Suprapubic skin (tissue), 4 donors: ENCODE measurements around the gene DUSP15. TPM values are rescaled to one million over a fixed set of nuclear protein-coding genes. Genes with fewer than 3 reads are reported as not detected.

Experiments used
- DNase-seq, 2 donors: peaks; one replicate each; pipeline ENCODE4 v3.0.0-alpha.2; 2019; ENCODE audit warnings: low spot score in 2 of 2
- H3K27ac ChIP-seq: fragments of 200-600 bp; sonication (generic); one replicate; pipeline ENCODE4 v1.5.1; 2019
- H3K27me3 ChIP-seq: fragments of 200-600 bp; sonication (generic); one replicate; pipeline ENCODE4 v1.5.1; 2019
- H3K36me3 ChIP-seq: fragments of 200-600 bp; sonication (generic); one replicate; pipeline ENCODE4 v1.5.1; 2019
- H3K4me1 ChIP-seq: fragments of 200-600 bp; sonication (generic); one replicate; pipeline ENCODE4 v1.5.1; 2019
- H3K4me3 ChIP-seq: fragments of 200-600 bp; sonication (generic); one replicate; pipeline ENCODE4 v1.5.1; 2019; ENCODE audit warnings: mild to moderate bottlenecking
- H3K9me3 ChIP-seq: fragments of 200-600 bp; sonication (generic); one replicate; pipeline ENCODE4 v1.5.1; 2019
- CTCF ChIP-seq, 2 donors: fragments of 200-600 bp in 1 of 2; fragments of 450-650 bp in 1 of 2; sonication (generic) in 1 of 2; IDR thresholded peaks; one replicate each; pipeline ENCODE4 v1.5.1; 2016 to 2019; ENCODE audit warnings: antibody characterized with exemption in 2 of 2, mild to moderate bottlenecking in 1 of 2, moderate library complexity in 1 of 2
- EP300 ChIP-seq: sonication (generic); formaldehyde crosslinking; IDR thresholded peaks from one replicate; pipeline ENCODE4 v1.6.1; 2017; ENCODE audit warnings: antibody characterized with exemption
- POLR2A ChIP-seq, 2 donors: fragments of 450-650 bp; IDR thresholded peaks; one replicate each; pipeline ENCODE4 v1.6.1; 2017; ENCODE audit warnings: antibody characterized with exemption in 2 of 2, mild to moderate bottlenecking in 2 of 2, moderate library complexity in 2 of 2
- POLR2AphosphoS5 ChIP-seq, 3 donors: sonication (generic); formaldehyde crosslinking; IDR thresholded peaks; one replicate each; pipeline ENCODE4 v1.6.1; 2017; ENCODE audit warnings: antibody characterized with exemption in 3 of 3
- WGBS: methylation state at CpG from one replicate; pipeline ENCODE4 v1.1.5; 2018; 5-methylcytosine and 5-hydroxymethylcytosine counted together
- total RNA-seq, 4 donors: library from RNA; depleted of rRNA; stranded (reverse); fragments of >200 nt; gene quantifications; one replicate each; pipeline ENCODE4 v1.1.0, GENCODE V29; 2016

The DUSP15 gene
- total RNA-seq, 4 donors from 2014 or later = 1.1 to 2.4 (median 1.1) TPM; not detected in 1

- DNase-seq = peak in 1 of 2 donors; percentile 72
- Histone ChIP-seq H3K27me3 (no peaks in the 10 kb centered on the region), H3K36me3 (no peaks in the 10 kb centered on the region), H3K4me1 (no peaks in the 10 kb centered on the region), H3K9me3 (no peaks in the 10 kb centered on the region), H3K4me3 (no peak overlapping the region), H3K27ac (no peak overlapping the region)
- TF ChIP-seq CTCF (IDR thresholded peaks at IDR 0.05) (no peak), EP300 (no peak), POLR2AphosphoS5 (IDR thresholded peaks at IDR 0.05) (no peak), POLR2A (IDR thresholded peaks at IDR 0.05) (no peak)
- WGBS = 63% methylated on average over 11 of the region's 11 CpGs
Measured at GRCh38 chr20:31908424-31908823, 38.1 kb upstream of the DUSP15 start.

GRCh38 chr20:31908016-31908415 is 37.7 kb upstream of the DUSP15 start:
- H3K27ac ChIP-seq = no peak overlapping the region
- TF ChIP-seq POLR2AphosphoS5 (IDR thresholded peaks at IDR 0.05) (no peak), EP300 (no peak), CTCF (IDR thresholded peaks at IDR 0.05) (no peak), POLR2A (IDR thresholded peaks at IDR 0.05) (no peak)
- no peaks in the 10 kb centered on the region for H3K9me3 ChIP-seq
- peak in 1 of 2 donors; percentile 34 for DNase-seq
- 64% methylated on average over 1 of the region's 5 CpGs for WGBS
- no peaks in the 10 kb centered on the region for H3K4me1 ChIP-seq
- no peaks in the 10 kb centered on the region for H3K36me3 ChIP-seq
- no peak overlapping the region for H3K4me3 ChIP-seq
- no peaks in the 10 kb centered on the region for H3K27me3 ChIP-seq

- no peaks in the 10 kb centered on the region for H3K4me1 ChIP-seq
- no peak overlapping the region for H3K27ac ChIP-seq
- H3K9me3 ChIP-seq = no peaks in the 10 kb centered on the region
- H3K4me3 ChIP-seq = no peak overlapping the region
- TF ChIP-seq CTCF (IDR thresholded peaks at IDR 0.05) (no peak), POLR2AphosphoS5 (IDR thresholded peaks at IDR 0.05) (no peak), EP300 (no peak), POLR2A (IDR thresholded peaks at IDR 0.05) (no peak)
- DNase-seq = peak in 1 of 2 donors; percentile 13
- no peaks in the 10 kb centered on the region for H3K27me3 ChIP-seq
- WGBS = 98% methylated on average over 5 of the region's 5 CpGs
- no peaks in the 10 kb centered on the region for H3K36me3 ChIP-seq
Measured at GRCh38 chr20:31907046-31907445, 36.7 kb upstream of the DUSP15 start.

- no peaks in the 10 kb centered on the region for H3K27me3 ChIP-seq
- H3K4me3 ChIP-seq = no peak overlapping the region
- H3K9me3 ChIP-seq = no peaks in the 10 kb centered on the region
- DNase-seq = peak in 1 of 2 donors; percentile 55
- H3K36me3 ChIP-seq = no peaks in the 10 kb centered on the region
- WGBS = 77% methylated on average over 5 of the region's 5 CpGs
- H3K4me1 ChIP-seq = no peaks in the 10 kb centered on the region
- H3K27ac ChIP-seq = no peak overlapping the region
- TF ChIP-seq POLR2A (IDR thresholded peaks at IDR 0.05) (no peak), CTCF (IDR thresholded peaks at IDR 0.05) (no peak), POLR2AphosphoS5 (IDR thresholded peaks at IDR 0.05) (no peak), EP300 (no peak)
Measured at GRCh38 chr20:31906001-31906400, 35.7 kb upstream of the DUSP15 start.

- H3K4me3 ChIP-seq = no peak overlapping the region
- no peaks in the 10 kb centered on the region for H3K36me3 ChIP-seq
- TF ChIP-seq EP300 (no peak), POLR2AphosphoS5 (IDR thresholded peaks at IDR 0.05) (no peak), CTCF (IDR thresholded peaks at IDR 0.05) (no peak), POLR2A (IDR thresholded peaks at IDR 0.05) (no peak)
- peak in 1 of 2 donors; percentile 9 for DNase-seq
- no peaks in the 10 kb centered on the region for H3K4me1 ChIP-seq
- H3K9me3 ChIP-seq = no peaks in the 10 kb centered on the region
- 63% methylated on average over 1 of the region's 1 CpG for WGBS
- H3K27me3 ChIP-seq = no peaks in the 10 kb centered on the region
- H3K27ac ChIP-seq = no peak overlapping the region
Measured at GRCh38 chr20:31903627-31904386, 33.5 kb upstream of the DUSP15 start.
